HEK293 (cell line): ENCODE results near the gene COL5A3.

ENCODE experiments used
- EGR2 ChIP-seq: fragments of 450-650 bp; formaldehyde crosslinking; IDR thresholded peaks from 2 replicates; pipeline ENCODE4 v1.5.1; 2016; ENCODE audit warnings: low read depth, missing biosample characterization, missing genetic modification characterization
- FEZF1 ChIP-seq: fragments of 450-650 bp; formaldehyde crosslinking; IDR thresholded peaks from 2 replicates; pipeline ENCODE4 v1.5.1; 2016; ENCODE audit warnings: missing biosample characterization, missing genetic modification characterization
- GLIS2 ChIP-seq: fragments of 450-650 bp; formaldehyde crosslinking; IDR thresholded peaks from 2 replicates; pipeline ENCODE4 v1.5.1; 2016; ENCODE audit warnings: missing biosample characterization, missing genetic modification characterization
- HOXA7 ChIP-seq: sonication (generic); formaldehyde crosslinking; IDR thresholded peaks from 2 replicates; pipeline ENCODE4 v1.8.1; 2022; ENCODE audit warnings: missing genetic modification reagents, borderline replicate concordance
- KLF8 ChIP-seq: fragments of 450-650 bp; formaldehyde crosslinking; IDR thresholded peaks from 2 replicates; pipeline ENCODE4 v1.5.1; 2016; ENCODE audit warnings: missing biosample characterization, missing genetic modification characterization
- SETDB1 ChIP-seq: IDR thresholded peaks from one replicate; pipeline ENCODE4 v1.6.1; 2017; ENCODE audit warnings: mild to moderate bottlenecking, low read length, moderate library complexity, mixed read lengths; ENCODE audit not compliant: insufficient read length
- TCF7L2 ChIP-seq: IDR thresholded peaks from 2 replicates; pipeline ENCODE4 v1.6.1; 2011; ENCODE audit warnings: low read depth, mild to moderate bottlenecking, inconsistent platforms, low read length, moderate library complexity, borderline replicate concordance
- TRIM28 ChIP-seq: IDR thresholded peaks from 2 replicates; pipeline ENCODE4 v1.6.1; 2011; ENCODE audit warnings: low read length, control low read depth, borderline replicate concordance
- TSHZ1 ChIP-seq: fragments of 450-650 bp; formaldehyde crosslinking; IDR thresholded peaks from 2 replicates; pipeline ENCODE4 v1.5.1; 2016; ENCODE audit warnings: missing biosample characterization, missing genetic modification characterization, borderline replicate concordance
- YY1 ChIP-seq: fragments of 450-650 bp; formaldehyde crosslinking; IDR thresholded peaks from 2 replicates; pipeline ENCODE4 v1.5.1; 2018; ENCODE audit warnings: missing biosample characterization, missing genetic modification characterization
- ZNF146 ChIP-seq: fragments of 450-650 bp; formaldehyde crosslinking; IDR thresholded peaks from 2 replicates; pipeline ENCODE4 v1.5.1; 2016; ENCODE audit warnings: missing biosample characterization, missing genetic modification characterization
- ZNF155 ChIP-seq: fragments of 450-650 bp; formaldehyde crosslinking; IDR thresholded peaks from 2 replicates; pipeline ENCODE4 v1.5.1; 2016; ENCODE audit warnings: missing biosample characterization, missing genetic modification characterization
- ZNF362 ChIP-seq: fragments of 450-650 bp; formaldehyde crosslinking; IDR thresholded peaks from 2 replicates; pipeline ENCODE4 v1.5.1; 2016; ENCODE audit warnings: missing biosample characterization, missing genetic modification characterization
- ZNF37A ChIP-seq: fragments of 450-650 bp; IDR thresholded peaks from 2 replicates; pipeline ENCODE4 v1.5.1; 2018; ENCODE audit warnings: missing biosample characterization, missing genetic modification characterization
- ZNF416 ChIP-seq: fragments of 450-650 bp; formaldehyde crosslinking; IDR thresholded peaks from 2 replicates; pipeline ENCODE4 v1.5.1; 2016; ENCODE audit warnings: missing biosample characterization, missing genetic modification characterization
- ZNF560 ChIP-seq: fragments of 450-650 bp; formaldehyde crosslinking; IDR thresholded peaks from 2 replicates; pipeline ENCODE4 v1.5.1; 2017; ENCODE audit warnings: missing biosample characterization, missing genetic modification characterization, borderline replicate concordance
- ZNF600 ChIP-seq: fragments of 450-650 bp; formaldehyde crosslinking; IDR thresholded peaks from 2 replicates; pipeline ENCODE4 v1.5.1; 2016; ENCODE audit warnings: missing biosample characterization, missing genetic modification characterization
- ZNF664 ChIP-seq: fragments of 450-650 bp; formaldehyde crosslinking; IDR thresholded peaks from 2 replicates; pipeline ENCODE4 v1.5.1; 2016; ENCODE audit warnings: missing biosample characterization, missing genetic modification characterization
- ZSCAN16 ChIP-seq: fragments of 450-650 bp; formaldehyde crosslinking; IDR thresholded peaks from 2 replicates; pipeline ENCODE4 v1.5.1; 2016; ENCODE audit warnings: missing biosample characterization, missing genetic modification characterization
- ZSCAN18 ChIP-seq: fragments of 450-650 bp; formaldehyde crosslinking; IDR thresholded peaks from 2 replicates; pipeline ENCODE4 v1.5.1; 2016; ENCODE audit warnings: missing biosample characterization, missing genetic modification characterization
- TF ChIP-seq, protein P1 (sequence below): fragments of 450-650 bp; formaldehyde crosslinking; IDR thresholded peaks from 2 replicates; pipeline ENCODE4 v1.5.1; 2017; ENCODE audit warnings: missing biosample characterization, missing genetic modification characterization
- TF ChIP-seq, protein P2 (sequence below): fragments of 450-650 bp; formaldehyde crosslinking; IDR thresholded peaks from 2 replicates; pipeline ENCODE4 v1.5.1; 2016; ENCODE audit warnings: missing biosample characterization, missing genetic modification characterization
- TF ChIP-seq, protein P3 (sequence below): fragments of 450-650 bp; formaldehyde crosslinking; IDR thresholded peaks from 2 replicates; pipeline ENCODE4 v1.5.1; 2016; ENCODE audit warnings: missing biosample characterization, missing genetic modification characterization
- TF ChIP-seq, protein P4 (sequence below): sonication (generic); formaldehyde crosslinking; IDR thresholded peaks from 2 replicates; pipeline ENCODE4 v1.8.1; 2022; ENCODE audit warnings: mild to moderate bottlenecking, moderate library complexity, missing genetic modification reagents

Gene COL5A3

DNA sequence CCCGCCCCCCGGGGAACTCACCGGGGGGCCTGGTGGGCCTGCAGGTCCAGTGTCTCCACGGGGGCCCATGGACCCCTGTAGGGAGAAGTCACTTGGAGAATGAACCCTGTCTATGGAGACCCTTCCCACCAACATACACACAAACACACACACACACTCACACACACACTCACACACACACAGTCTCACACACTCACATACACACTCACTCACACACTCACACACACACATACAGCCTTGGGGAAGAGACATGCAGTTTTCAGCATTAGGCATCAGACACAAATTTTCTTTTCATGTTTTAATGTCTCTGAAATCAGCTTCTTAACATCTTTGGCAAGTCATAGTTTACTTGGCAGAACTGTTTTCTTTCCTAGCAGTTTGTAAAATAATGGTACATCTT, 43.0 kb downstream of the COL5A3 start (continued):
- TF ChIP-seq, protein P1, sequence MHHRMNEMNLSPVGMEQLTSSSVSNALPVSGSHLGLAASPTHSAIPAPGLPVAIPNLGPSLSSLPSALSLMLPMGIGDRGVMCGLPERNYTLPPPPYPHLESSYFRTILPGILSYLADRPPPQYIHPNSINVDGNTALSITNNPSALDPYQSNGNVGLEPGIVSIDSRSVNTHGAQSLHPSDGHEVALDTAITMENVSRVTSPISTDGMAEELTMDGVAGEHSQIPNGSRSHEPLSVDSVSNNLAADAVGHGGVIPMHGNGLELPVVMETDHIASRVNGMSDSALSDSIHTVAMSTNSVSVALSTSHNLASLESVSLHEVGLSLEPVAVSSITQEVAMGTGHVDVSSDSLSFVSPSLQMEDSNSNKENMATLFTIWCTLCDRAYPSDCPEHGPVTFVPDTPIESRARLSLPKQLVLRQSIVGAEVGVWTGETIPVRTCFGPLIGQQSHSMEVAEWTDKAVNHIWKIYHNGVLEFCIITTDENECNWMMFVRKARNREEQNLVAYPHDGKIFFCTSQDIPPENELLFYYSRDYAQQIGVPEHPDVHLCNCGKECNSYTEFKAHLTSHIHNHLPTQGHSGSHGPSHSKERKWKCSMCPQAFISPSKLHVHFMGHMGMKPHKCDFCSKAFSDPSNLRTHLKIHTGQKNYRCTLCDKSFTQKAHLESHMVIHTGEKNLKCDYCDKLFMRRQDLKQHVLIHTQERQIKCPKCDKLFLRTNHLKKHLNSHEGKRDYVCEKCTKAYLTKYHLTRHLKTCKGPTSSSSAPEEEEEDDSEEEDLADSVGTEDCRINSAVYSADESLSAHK (tag by site-specific recombination), result no peak
- TF ChIP-seq ZNF664 (tag by site-specific recombination), result no peak
- TF ChIP-seq ZNF416 (tag by site-specific recombination), result no peak
- TF ChIP-seq ZNF37A (tag by site-specific recombination), result no peak
- TF ChIP-seq, protein P2, sequence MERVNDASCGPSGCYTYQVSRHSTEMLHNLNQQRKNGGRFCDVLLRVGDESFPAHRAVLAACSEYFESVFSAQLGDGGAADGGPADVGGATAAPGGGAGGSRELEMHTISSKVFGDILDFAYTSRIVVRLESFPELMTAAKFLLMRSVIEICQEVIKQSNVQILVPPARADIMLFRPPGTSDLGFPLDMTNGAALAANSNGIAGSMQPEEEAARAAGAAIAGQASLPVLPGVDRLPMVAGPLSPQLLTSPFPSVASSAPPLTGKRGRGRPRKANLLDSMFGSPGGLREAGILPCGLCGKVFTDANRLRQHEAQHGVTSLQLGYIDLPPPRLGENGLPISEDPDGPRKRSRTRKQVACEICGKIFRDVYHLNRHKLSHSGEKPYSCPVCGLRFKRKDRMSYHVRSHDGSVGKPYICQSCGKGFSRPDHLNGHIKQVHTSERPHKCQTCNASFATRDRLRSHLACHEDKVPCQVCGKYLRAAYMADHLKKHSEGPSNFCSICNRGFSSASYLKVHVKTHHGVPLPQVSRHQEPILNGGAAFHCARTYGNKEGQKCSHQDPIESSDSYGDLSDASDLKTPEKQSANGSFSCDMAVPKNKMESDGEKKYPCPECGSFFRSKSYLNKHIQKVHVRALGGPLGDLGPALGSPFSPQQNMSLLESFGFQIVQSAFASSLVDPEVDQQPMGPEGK (tag by site-specific recombination), result 0 out of 2 replicates have a peak, but pooled peaks have one; percentile 13
- TF ChIP-seq YY1 (tag by site-specific recombination), result no peak
- TF ChIP-seq ZNF362, result no peak
- 0 out of 2 replicates have a peak, but pooled peaks have one; percentile 32 for TF ChIP-seq GLIS2 (tag by site-specific recombination)
- TF ChIP-seq FEZF1 (tag by site-specific recombination), result no peak
- 0 out of 2 replicates have a peak, but pooled peaks have one; percentile 39 for TF ChIP-seq ZSCAN18 (tag by site-specific recombination)
- TF ChIP-seq SETDB1, result no peak
- no peak for TF ChIP-seq KLF8 (tag by site-specific recombination)
- no peak for TF ChIP-seq ZNF155
- TF ChIP-seq ZNF600 (tag by site-specific recombination), result no peak
- TF ChIP-seq ZNF146 (tag by site-specific recombination), result no peak
- no peak for TF ChIP-seq TSHZ1
- TF ChIP-seq HOXA7 (CRISPR knock-in tag), result no peak
- no peak for TF ChIP-seq ZSCAN16 (tag by site-specific recombination)
- TF ChIP-seq TCF7L2, result no peak
- TF ChIP-seq EGR2, result no peak
- TF ChIP-seq ZNF560 (tag by site-specific recombination), result no peak
- TF ChIP-seq, protein P3, sequence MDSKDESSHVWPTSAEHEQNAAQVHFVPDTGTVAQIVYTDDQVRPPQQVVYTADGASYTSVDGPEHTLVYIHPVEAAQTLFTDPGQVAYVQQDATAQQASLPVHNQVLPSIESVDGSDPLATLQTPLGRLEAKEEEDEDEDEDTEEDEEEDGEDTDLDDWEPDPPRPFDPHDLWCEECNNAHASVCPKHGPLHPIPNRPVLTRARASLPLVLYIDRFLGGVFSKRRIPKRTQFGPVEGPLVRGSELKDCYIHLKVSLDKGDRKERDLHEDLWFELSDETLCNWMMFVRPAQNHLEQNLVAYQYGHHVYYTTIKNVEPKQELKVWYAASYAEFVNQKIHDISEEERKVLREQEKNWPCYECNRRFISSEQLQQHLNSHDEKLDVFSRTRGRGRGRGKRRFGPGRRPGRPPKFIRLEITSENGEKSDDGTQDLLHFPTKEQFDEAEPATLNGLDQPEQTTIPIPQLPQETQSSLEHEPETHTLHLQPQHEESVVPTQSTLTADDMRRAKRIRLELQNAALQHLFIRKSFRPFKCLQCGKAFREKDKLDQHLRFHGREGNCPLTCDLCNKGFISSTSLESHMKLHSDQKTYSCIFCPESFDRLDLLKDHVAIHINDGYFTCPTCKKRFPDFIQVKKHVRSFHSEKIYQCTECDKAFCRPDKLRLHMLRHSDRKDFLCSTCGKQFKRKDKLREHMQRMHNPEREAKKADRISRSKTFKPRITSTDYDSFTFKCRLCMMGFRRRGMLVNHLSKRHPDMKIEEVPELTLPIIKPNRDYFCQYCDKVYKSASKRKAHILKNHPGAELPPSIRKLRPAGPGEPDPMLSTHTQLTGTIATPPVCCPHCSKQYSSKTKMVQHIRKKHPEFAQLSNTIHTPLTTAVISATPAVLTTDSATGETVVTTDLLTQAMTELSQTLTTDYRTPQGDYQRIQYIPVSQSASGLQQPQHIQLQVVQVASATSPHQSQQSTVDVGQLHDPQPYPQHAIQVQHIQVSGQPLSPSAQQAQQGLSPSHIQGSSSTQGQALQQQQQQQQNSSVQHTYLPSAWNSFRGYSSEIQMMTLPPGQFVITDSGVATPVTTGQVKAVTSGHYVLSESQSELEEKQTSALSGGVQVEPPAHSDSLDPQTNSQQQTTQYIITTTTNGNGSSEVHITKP (tag by site-specific recombination), result peak; percentile 25; the same call in 1 of the 2 replicates
- TF ChIP-seq TRIM28, result no peak
- TF ChIP-seq, protein P4, sequence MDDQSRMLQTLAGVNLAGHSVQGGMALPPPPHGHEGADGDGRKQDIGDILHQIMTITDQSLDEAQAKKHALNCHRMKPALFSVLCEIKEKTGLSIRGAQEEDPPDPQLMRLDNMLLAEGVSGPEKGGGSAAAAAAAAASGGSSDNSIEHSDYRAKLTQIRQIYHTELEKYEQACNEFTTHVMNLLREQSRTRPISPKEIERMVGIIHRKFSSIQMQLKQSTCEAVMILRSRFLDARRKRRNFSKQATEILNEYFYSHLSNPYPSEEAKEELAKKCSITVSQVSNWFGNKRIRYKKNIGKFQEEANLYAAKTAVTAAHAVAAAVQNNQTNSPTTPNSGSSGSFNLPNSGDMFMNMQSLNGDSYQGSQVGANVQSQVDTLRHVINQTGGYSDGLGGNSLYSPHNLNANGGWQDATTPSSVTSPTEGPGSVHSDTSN (CRISPR knock-in tag), result no peak
